Fibroblast of skin of scalp (primary cell): Measurements from ENCODE around the gene MMP19.
"Not testable (repeated sequence)": the region's sequence is repeated elsewhere in the genome, so short reads cannot be mapped to it uniquely, and the experiment has no call there.

Source experiments
- DNase-seq: peaks from one replicate; pipeline ENCODE4 v3.0.0-alpha.2; 2013

Gene MMP19

DNA sequence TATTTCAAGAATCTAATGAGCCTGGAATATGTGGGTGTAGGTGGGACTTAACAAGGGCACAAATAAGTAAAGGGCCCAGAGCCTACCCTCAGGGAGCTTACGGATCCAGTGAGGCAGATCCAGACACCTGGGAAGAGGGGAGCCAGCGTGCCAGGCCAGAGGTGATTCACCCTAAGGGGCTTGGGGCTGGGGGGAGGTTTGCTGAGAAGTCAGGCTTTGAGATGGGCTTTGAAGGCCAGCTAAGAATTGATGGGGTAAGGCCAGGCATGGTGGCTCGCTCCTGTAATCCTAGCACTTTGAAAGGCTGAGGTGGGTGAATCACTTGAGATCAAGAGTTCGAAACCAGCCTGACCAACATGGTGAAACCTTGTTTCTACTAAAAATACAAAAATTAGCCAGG lies 695 bp upstream of the MMP19 start:
- DNase-seq: no peak

- no peak for DNase-seq
Measured at GRCh38 chr12:55840581-55841351, 2.0 kb downstream of the MMP19 start.

DNA sequence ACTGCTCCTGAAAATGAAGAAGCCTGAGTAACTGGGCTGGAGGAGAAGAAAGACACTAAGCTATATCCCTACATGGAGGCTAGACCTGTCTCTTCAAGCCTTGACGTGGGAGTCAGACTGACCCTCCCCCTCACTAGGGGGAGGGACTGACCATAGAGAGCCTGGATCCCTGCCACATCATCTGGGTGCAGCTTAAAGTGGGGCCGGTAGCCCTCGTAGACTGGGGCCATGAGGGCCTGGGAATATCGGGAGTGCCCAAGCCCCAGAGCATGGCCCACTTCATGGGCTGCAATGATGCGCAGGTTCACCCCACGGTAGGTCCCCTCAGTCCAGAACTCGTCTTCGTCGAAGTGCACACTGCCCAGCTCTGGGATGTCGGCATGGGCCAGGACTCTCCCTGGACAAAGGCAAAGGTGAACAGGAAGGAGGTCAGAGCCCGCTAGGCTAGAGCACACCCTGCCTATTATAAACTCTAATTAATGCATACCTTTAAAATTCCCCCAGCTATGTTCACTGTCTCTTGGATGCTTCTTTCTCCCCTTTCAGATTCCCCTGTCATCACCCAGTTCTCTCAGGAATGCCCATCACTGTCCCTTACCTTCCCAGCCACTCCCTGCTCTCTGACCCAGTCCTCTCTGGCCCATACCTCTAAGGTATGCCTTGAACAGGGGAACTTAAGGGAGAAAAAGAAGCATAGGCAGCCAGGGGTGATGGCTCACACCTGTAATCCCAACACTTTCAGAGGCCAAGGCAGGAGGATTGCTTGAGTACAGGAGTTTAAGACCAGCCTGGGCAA lies 3.2 kb downstream of the MMP19 start:
- no peak for DNase-seq

DNA sequence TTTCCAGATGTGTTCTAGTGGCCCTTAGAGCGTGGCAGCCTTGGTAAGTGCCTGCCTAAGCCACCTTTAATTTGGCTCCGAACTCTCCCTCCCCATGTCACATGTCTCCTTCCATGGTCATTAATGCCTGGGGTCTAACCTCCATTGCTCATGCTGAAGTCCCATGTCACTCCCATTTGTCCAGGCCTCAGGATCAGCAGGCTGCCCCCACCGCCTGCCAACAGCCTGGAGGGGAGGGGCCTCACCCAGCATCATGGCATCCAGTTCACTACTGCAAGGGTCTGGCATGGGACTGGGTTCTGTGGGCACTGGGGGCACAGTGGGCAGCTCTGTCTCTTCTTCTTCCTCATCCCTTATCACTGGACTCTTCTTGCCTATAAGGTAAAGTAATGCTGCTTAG lies 4.4 kb downstream of the MMP19 start:
- no peak for DNase-seq

DNA sequence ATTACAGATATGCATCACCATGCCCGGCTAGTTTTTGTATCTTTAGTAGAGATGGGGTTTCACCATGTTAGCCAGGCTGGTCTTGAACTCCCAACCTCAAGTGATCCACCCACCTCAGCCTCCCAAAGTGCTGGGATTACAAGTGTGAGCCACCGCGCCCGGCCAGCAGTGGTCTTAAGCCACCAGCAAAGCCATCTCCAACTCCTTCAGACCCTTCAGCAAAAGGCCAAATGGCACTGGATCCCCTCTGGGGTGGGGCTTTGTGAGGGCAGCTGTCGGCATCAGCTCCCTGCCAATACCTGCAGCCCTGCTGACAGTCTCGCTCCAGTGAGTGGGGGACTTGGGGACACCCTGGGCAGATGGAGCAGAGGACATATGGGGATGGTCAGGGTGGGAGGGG lies 8.3 kb downstream of the MMP19 start:
- not testable (repeated sequence) for DNase-seq

DNA sequence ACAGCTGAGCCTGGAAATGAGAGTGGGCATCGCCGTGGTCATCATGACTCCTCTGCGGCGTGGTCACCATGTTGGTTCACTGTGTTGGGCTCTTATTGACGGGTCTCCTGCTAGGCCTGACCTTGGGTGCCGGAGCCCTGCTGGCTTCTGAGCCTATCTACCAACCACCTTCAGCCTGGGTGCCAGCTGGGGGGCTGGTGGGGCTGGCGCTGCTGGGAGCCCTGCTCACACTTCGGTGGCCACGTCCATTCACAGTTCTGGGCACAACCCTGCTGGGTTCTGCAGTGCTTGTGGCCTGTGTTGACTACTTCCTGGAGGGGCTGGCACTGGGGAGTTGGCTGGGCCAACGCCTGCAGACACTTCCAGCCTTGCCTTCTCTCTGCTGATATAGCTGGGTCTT lies 9.7 kb downstream of the MMP19 start:
- DNase-seq: no peak

GRCh38 chr12:55831447-55831815 lies 11.3 kb downstream of the MMP19 start:
- no peak for DNase-seq

GRCh38 chr12:55830601-55831446 lies 11.9 kb downstream of the MMP19 start:
- peak; percentile 64 for DNase-seq

DNA sequence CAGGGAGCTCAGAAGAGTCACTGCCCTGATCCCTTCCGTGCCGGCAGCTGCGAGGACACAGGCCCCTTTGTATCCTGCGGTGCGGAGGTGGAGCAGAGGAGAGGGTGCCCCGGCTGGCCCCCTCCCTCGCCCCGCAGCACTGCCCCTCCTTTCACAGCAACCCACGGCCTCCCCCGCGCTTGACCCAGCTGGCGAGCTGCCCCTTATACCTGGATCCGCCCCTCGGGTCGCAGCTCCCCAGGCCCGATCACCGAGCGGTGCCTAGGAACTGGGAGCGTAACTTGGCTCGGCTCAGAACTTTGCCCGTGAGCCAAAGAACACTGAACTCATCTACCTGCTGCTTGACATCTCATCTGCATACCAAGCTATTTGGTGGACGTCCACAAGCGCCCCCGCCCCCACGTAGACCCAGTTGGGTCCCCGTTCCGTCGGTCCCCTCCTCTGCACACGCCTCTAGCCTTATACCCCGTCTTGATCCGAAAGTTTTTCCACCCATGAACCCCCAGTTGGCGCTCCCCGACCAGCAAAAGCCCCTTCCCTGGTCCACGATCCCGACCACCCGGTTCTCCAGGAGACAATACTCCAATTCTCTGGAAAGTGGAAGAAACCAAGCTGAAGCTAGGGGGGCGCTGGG lies 12.7 kb downstream of the MMP19 start:
- DNase-seq: no peak

DNA sequence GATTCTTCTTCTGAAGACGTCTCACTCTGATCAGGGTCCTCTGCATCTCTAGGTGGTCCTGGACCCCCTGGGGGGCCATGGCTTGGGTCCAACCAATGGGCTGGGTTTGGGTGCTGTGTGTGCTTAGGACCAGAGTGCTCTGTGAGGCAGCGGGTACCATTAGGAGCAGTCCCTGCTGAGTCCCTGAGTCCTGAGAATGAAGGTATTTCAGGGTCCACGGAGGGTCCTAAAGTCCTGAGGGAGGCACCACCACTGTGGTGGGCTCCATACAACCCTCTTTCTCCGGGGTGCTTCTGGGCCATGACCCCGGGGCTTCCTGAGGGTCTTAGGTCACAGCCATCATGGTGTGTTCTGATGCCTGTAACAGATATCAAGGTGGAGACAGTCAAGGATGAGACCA lies 14.4 kb downstream of the MMP19 start:
- no peak for DNase-seq

DNA sequence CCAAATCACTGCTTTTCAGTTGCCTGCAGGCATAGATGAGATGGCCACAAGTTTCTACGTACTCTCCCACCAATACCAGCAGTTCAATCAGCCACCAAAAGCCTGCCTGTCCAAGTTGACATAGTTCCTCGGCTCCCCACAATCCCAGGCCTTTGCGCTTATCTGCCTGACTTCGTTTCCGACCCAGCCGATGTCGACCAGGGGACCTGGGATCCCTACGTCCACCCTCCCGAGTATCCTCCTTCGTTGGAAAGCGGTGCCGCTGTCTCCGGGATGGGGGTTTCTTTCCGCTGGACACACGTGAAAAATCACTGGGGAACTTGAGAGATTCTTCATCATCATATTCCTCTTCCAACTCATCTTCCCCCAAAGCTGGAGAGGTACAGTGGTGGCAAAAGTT lies 14.9 kb downstream of the MMP19 start:
- DNase-seq: no peak

DNA sequence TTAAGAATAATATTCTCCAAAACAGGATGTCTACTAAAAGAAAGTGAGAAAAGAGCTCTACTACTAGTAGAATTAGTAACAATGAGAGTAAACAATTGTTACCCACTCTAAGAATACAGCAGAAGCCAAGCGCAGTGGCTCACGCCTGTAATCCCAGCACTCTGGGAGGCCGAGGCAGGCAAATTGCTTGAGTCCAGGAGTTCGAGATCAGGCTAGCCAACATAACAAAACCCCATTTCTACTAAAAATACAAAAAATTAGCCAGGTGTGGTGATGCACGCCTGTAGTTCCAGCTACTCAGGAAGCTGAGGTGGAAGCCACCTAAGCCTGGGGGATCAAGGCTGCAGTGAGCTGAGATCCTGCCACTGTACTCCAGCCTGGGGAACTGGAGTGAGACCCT lies 18.0 kb downstream of the MMP19 start:
- no peak for DNase-seq

GRCh38 chr12:55823419-55823818 lies 19.3 kb downstream of the MMP19 start:
- no peak for DNase-seq

- DNase-seq: no peak
Measured at GRCh38 chr12:55822228-55822627, 20.5 kb downstream of the MMP19 start.

GRCh38 chr12:55820679-55821078 lies 22.1 kb downstream of the MMP19 start:
- DNase-seq: peak; percentile 15

- DNase-seq: no peak
Measured at GRCh38 chr12:55818886-55819285, 23.9 kb downstream of the MMP19 start.

DNA sequence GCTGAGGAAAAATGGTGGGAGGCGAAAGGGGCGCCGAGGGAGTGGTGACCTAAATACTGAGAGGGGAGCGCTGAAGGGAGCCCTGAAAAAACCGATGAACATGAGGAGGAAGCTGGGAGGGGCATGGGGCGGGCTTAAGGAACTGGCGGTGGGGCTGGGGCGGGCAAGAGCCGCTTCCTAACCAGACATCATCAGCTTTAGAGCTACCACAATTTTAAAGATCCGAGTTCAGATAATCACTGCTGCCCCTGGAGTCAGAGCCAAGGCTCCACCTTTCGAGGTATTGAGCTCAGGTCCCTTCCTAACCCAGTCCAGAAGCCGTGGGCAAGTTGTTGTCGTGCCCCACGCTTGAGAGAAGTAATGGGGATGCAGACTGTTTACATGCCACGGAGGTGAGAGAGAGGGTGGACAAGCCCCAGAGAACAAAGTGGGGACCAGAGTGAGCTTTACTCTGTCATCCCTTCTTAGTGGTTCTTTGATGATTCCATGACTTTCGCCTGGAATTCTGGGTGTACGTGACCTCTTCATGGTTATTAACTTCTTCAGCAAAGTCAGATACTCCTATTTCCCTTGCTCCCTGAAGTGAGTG lies 24.5 kb downstream of the MMP19 start:
- DNase-seq: no peak

DNA sequence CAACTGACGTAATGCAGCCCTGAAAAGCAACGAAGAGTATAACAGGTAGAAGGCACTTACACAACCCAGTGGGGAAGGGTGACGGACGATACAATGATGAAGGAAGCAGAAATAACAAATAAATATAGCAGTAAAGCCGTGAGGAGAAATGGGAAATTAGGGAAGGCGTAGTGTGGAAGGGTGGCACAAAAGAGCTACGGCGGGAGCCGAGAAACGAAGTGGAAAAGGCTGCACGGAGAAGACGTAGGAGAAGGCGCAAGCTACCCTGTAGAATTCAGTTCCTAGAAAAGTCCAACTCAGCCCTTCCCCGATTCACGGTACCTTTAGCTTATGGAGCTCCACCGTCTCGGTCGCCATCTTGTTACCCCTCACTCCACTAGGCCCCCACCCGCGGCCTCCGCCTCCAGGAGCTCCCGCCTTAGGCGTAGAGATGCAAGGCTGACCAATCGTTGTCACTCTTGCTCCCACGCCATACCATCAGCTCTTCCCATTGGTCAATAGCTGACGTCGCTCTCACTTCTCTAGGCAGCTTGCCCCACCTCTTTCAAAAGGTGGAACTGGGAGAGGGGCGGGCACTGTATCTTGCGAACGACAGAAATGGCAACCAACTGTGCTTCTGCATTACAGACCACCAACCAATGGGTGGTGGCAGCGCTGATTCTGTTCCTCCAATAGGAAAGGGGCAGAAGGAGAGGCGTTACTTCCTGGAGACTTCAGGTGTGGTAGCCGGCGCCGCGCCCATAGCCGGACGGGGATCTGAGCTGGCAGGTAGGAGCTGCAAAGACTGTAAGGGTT lies 25.2 kb downstream of the MMP19 start, which contains the start of the genes ORMDL2 and SARNP:
Gene ORMDL2 (plus strand): TSS at position 697 of the 795 bp plus-strand sequence. CDS start 959 bp downstream, outside the sequence.
Gene SARNP (minus strand): TSS at position 380 of the 795 bp plus-strand sequence. CDS start 23 bp downstream, at position 357.
- peak; percentile 100 for DNase-seq

DNA sequence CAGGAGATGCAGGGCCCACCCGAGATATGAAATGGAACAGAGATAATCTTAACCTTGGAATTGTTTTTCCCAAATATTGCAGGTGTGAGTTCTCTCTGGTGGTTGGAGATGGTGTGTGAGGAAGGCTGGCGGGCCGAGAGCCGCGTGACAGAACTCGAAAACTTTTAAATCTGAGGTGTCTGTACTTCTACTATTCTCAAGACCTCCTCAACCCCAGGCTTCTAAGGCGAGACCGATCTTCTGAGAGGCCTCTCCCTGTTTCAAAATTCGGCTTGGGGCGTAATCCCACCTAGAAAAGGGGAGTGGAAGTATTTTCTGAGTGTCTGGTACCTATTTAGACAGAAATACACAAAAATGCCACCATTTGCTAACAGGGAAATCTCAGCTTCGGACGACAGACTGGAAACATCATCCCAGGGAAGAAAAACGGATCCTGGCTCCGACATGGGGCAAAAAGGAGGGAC lies 25.8 kb downstream of the MMP19 start:
- peak; percentile 8 for DNase-seq

DNA sequence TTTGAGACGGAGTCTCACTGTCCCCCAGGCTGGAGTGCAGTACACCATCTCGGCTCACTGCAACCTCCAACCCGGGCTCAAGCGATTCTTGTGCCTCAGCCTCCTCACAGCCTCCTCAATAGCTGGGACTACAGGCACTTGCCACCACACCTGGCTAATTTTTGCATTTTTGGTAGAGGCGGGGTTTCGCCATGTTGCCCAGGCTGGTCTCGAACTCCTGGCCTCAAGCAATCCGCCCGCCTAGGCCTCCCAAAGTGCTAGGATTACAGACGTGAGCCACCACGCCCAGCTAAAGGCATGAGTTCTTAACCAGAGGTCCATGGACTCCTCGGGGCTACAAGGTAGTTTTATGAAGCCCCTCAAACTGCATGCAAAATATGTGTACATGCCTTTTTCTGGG lies 27.3 kb downstream of the MMP19 start:
- DNase-seq: no peak

DNA sequence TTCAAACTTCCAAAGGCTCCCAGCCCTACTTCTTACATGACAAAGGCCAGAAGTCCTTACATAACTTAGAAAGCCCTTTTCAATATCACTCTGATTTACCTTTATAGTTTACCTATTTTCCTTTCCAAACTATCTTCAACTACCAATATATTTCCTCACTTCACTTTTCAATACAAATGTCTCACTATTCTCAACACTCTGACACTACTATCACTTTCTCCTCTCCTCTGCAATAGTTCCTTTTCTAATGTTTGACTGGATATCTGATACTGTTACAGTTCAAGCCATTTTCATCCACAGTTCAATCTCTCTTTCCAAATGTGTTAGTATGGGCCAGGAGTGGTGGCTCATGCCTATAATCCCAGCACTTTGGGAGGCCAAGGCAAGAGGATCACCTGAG lies 28.5 kb downstream of the MMP19 start:
- DNase-seq: no peak
